ENCODE results near the gene C4orf33.
A peak's percentile ranks its signal among the peaks of the same experiment; 100 is the strongest.
"Not testable (repeated sequence)": the region's sequence is repeated elsewhere in the genome, so short reads cannot be mapped to it uniquely, and the experiment has no call there.

Gene C4orf33

GRCh38 chr4:129093191-129093920, 2.6 kb upstream of the C4orf33 start, which contains the start of gene SCLT1:
Gene SCLT1, minus strand, starts transcription at chr4:129093539. Its CDS starts 436 bp downstream, at chr4:129093103.
- Histone ChIP-seq H3K4me1 (ENCODE audit: control insufficient read depth, insufficient read depth, low read length) (peaks cover 7% of the 10 kb centered on the region), H3K27ac (ENCODE audit: low read depth, low read length) (peak within 1 kb of the TSS; percentile 89)

GRCh38 chr4:129094347-129094746, 1.6 kb upstream of the C4orf33 start:
- Histone ChIP-seq H3K9ac (ENCODE audit: low read length) (no peak overlapping the region), H3K4me1 (ENCODE audit: control insufficient read depth, insufficient read depth, low read length) (peaks cover 7% of the 10 kb centered on the region), H3K4me3 (ENCODE audit: low read length) (no peak overlapping the region), H3K36me3 (ENCODE audit: control insufficient read depth, insufficient read depth, low read length) (no peaks in the 10 kb centered on the region), H3K27me3 (ENCODE audit: control insufficient read depth, insufficient read depth, low read length) (no peaks in the 10 kb centered on the region), H3K27ac (ENCODE audit: low read depth, low read length) (no peak overlapping the region)

More at GRCh38 chr4:129093191-129093920, 2.6 kb upstream of the C4orf33 start, which contains the start of gene SCLT1:
- H3K27me3 ChIP-seq (ENCODE audit: control insufficient read depth, insufficient read depth, low read length): no peaks in the 10 kb centered on the region
- H3K36me3 ChIP-seq (ENCODE audit: control insufficient read depth, insufficient read depth, low read length): no peaks in the 10 kb centered on the region
- H3K9ac ChIP-seq (ENCODE audit: low read length): peak within 1 kb of the TSS; percentile 85
- H3K4me3 ChIP-seq (ENCODE audit: low read length): peak within 1 kb of the TSS; percentile 92

GRCh38 chr4:129098531-129099001, 2.6 kb downstream of the C4orf33 start:
- Histone ChIP-seq H3K9ac (ENCODE audit: low read length) (no peak overlapping the region), H3K27me3 (ENCODE audit: control insufficient read depth, insufficient read depth, low read length) (no peaks in the 10 kb centered on the region), H3K4me3 (ENCODE audit: low read length) (no peak overlapping the region), H3K27ac (ENCODE audit: low read depth, low read length) (no peak overlapping the region), H3K4me1 (ENCODE audit: control insufficient read depth, insufficient read depth, low read length) (peaks cover 7% of the 10 kb centered on the region), H3K36me3 (ENCODE audit: control insufficient read depth, insufficient read depth, low read length) (no peaks in the 10 kb centered on the region)

- no peak overlapping the region for H3K27ac ChIP-seq (ENCODE audit: low read depth, low read length)
- H3K4me3 ChIP-seq (ENCODE audit: low read length): no peak overlapping the region
- H3K36me3 ChIP-seq (ENCODE audit: control insufficient read depth, insufficient read depth, low read length): peaks cover 4% of the 10 kb centered on the region
- H3K4me1 ChIP-seq (ENCODE audit: control insufficient read depth, insufficient read depth, low read length): no peaks in the 10 kb centered on the region
- H3K9ac ChIP-seq (ENCODE audit: low read length): no peak overlapping the region
- H3K27me3 ChIP-seq (ENCODE audit: control insufficient read depth, insufficient read depth, low read length): no peaks in the 10 kb centered on the region
Measured at GRCh38 chr4:129109965-129110824, 14.2 kb downstream of the C4orf33 start.

GRCh38 chr4:129110931-129111330, 15.0 kb downstream of the C4orf33 start:
- H3K27ac ChIP-seq (ENCODE audit: low read depth, low read length): no peak overlapping the region
- H3K36me3 ChIP-seq (ENCODE audit: control insufficient read depth, insufficient read depth, low read length): peaks cover 4% of the 10 kb centered on the region
- H3K4me1 ChIP-seq (ENCODE audit: control insufficient read depth, insufficient read depth, low read length): no peaks in the 10 kb centered on the region

GRCh38 chr4:129111919-129112318, 16.0 kb downstream of the C4orf33 start:
- Histone ChIP-seq H3K36me3 (ENCODE audit: control insufficient read depth, insufficient read depth, low read length) (peaks cover 4% of the 10 kb centered on the region), H3K4me1 (ENCODE audit: control insufficient read depth, insufficient read depth, low read length) (no peaks in the 10 kb centered on the region), H3K27me3 (ENCODE audit: control insufficient read depth, insufficient read depth, low read length) (no peaks in the 10 kb centered on the region), H3K9ac (ENCODE audit: low read length) (no peak overlapping the region), H3K27ac (ENCODE audit: low read depth, low read length) (no peak overlapping the region), H3K4me3 (ENCODE audit: low read length) (no peak overlapping the region)

More at GRCh38 chr4:129110931-129111330, 15.0 kb downstream of the C4orf33 start:
- Histone ChIP-seq H3K9ac (ENCODE audit: low read length) (no peak overlapping the region), H3K27me3 (ENCODE audit: control insufficient read depth, insufficient read depth, low read length) (no peaks in the 10 kb centered on the region), H3K4me3 (ENCODE audit: low read length) (no peak overlapping the region)

- no peaks in the 10 kb centered on the region for H3K27me3 ChIP-seq (ENCODE audit: control insufficient read depth, insufficient read depth, low read length)
- no peak overlapping the region for H3K27ac ChIP-seq (ENCODE audit: low read depth, low read length)
- H3K4me3 ChIP-seq (ENCODE audit: low read length): no peak overlapping the region
- no peak overlapping the region for H3K9ac ChIP-seq (ENCODE audit: low read length)
- no peaks in the 10 kb centered on the region for H3K4me1 ChIP-seq (ENCODE audit: control insufficient read depth, insufficient read depth, low read length)
- H3K36me3 ChIP-seq (ENCODE audit: control insufficient read depth, insufficient read depth, low read length): peaks cover 4% of the 10 kb centered on the region
Measured at GRCh38 chr4:129113434-129113833, 17.5 kb downstream of the C4orf33 start.

GRCh38 chr4:129113919-129114318, 18.0 kb downstream of the C4orf33 start:
- Histone ChIP-seq H3K4me1 (ENCODE audit: control insufficient read depth, insufficient read depth, low read length) (no peaks in the 10 kb centered on the region), H3K27ac (ENCODE audit: low read depth, low read length) (no peak overlapping the region), H3K36me3 (ENCODE audit: control insufficient read depth, insufficient read depth, low read length) (peaks cover 4% of the 10 kb centered on the region), H3K4me3 (ENCODE audit: low read length) (no peak overlapping the region), H3K9ac (ENCODE audit: low read length) (no peak overlapping the region), H3K27me3 (ENCODE audit: control insufficient read depth, insufficient read depth, low read length) (no peaks in the 10 kb centered on the region)

- H3K36me3 ChIP-seq (ENCODE audit: control insufficient read depth, insufficient read depth, low read length): no peaks in the 10 kb centered on the region
- no peak overlapping the region for H3K4me3 ChIP-seq (ENCODE audit: low read length)
- H3K27me3 ChIP-seq (ENCODE audit: control insufficient read depth, insufficient read depth, low read length): no peaks in the 10 kb centered on the region
- H3K4me1 ChIP-seq (ENCODE audit: control insufficient read depth, insufficient read depth, low read length): no peaks in the 10 kb centered on the region
- no peak overlapping the region for H3K9ac ChIP-seq (ENCODE audit: low read length)
- H3K27ac ChIP-seq (ENCODE audit: low read depth, low read length): no peak overlapping the region
Measured at GRCh38 chr4:129117705-129118104, 21.8 kb downstream of the C4orf33 start.

GRCh38 chr4:129126614-129127013, 30.7 kb downstream of the C4orf33 start:
- not testable (repeated sequence) for H3K4me3 ChIP-seq (ENCODE audit: low read length); H3K36me3 ChIP-seq (ENCODE audit: control insufficient read depth, insufficient read depth, low read length); H3K9ac ChIP-seq (ENCODE audit: low read length); H3K4me1 ChIP-seq (ENCODE audit: control insufficient read depth, insufficient read depth, low read length); H3K27ac ChIP-seq (ENCODE audit: low read depth, low read length); H3K27me3 ChIP-seq (ENCODE audit: control insufficient read depth, insufficient read depth, low read length)

- H3K4me3 ChIP-seq (ENCODE audit: low read length): no peak overlapping the region
- H3K4me1 ChIP-seq (ENCODE audit: control insufficient read depth, insufficient read depth, low read length): no peaks in the 10 kb centered on the region
- no peak overlapping the region for H3K27ac ChIP-seq (ENCODE audit: low read depth, low read length)
- no peaks in the 10 kb centered on the region for H3K27me3 ChIP-seq (ENCODE audit: control insufficient read depth, insufficient read depth, low read length)
- H3K9ac ChIP-seq (ENCODE audit: low read length): no peak overlapping the region
- H3K36me3 ChIP-seq (ENCODE audit: control insufficient read depth, insufficient read depth, low read length): no peaks in the 10 kb centered on the region
Measured at GRCh38 chr4:129129143-129129542, 33.2 kb downstream of the C4orf33 start.

GRCh38 chr4:129131343-129131742, 35.4 kb downstream of the C4orf33 start:
- Histone ChIP-seq H3K36me3 (ENCODE audit: control insufficient read depth, insufficient read depth, low read length) (no peaks in the 10 kb centered on the region), H3K9ac (ENCODE audit: low read length) (no peak overlapping the region), H3K27ac (ENCODE audit: low read depth, low read length) (no peak overlapping the region)

More at GRCh38 chr4:129131343-129131742, 35.4 kb downstream of the C4orf33 start:
- H3K4me3 ChIP-seq (ENCODE audit: low read length): no peak overlapping the region
- no peaks in the 10 kb centered on the region for H3K27me3 ChIP-seq (ENCODE audit: control insufficient read depth, insufficient read depth, low read length)
- H3K4me1 ChIP-seq (ENCODE audit: control insufficient read depth, insufficient read depth, low read length): no peaks in the 10 kb centered on the region

Measured in rectal smooth muscle tissue (tissue), 1 donor.